Mucosa of descending colon (tissue), 3 donors: Measurements from ENCODE around the gene COBL. TPM values are rescaled to one million over a fixed set of nuclear protein-coding genes. Genes with fewer than 3 reads are reported as not detected.

Experiments
- ATAC-seq: fragments of 200-7000 bp; cut with Tn5 transposase; one replicate; pipeline ENCODE4 v1.9.1; 2020; ENCODE audit warnings: mild to moderate bottlenecking, moderate library complexity
- DNase-seq, 3 donors: peaks; one replicate each; pipeline ENCODE4 v3.0.0-alpha.2; 2020
- H3K36me3 ChIP-seq: fragments of 200-600 bp; one replicate; pipeline ENCODE4 v1.8.0; 2021; ENCODE audit warnings: low read depth, mild to moderate bottlenecking
- H3K4me1 ChIP-seq: fragments of 200-600 bp; one replicate; pipeline ENCODE4 v1.8.0; 2021; ENCODE audit warnings: low read depth, mild to moderate bottlenecking
- H3K4me3 ChIP-seq: fragments of 200-600 bp; one replicate; pipeline ENCODE4 v1.8.0; 2021; ENCODE audit warnings: mild to moderate bottlenecking
- H3K9me3 ChIP-seq: fragments of 200-600 bp; one replicate; pipeline ENCODE4 v1.8.0; 2021; ENCODE audit warnings: mild to moderate bottlenecking
- intact Hi-C, 2 donors: fragments of 100-400 bp; cut with DNase I in 1 of 2; cut with micrococcal nuclease in 1 of 2; formaldehyde crosslinking; loops; one replicate each; pipeline versions ENCODE4 v1.11.0 to v1.11.1; 2022; cut with DNase I, micrococcal nuclease
- total RNA-seq, 3 donors: library from RNA; stranded (reverse); fragmentation: NEBNext Ultra II Directional in 2 of 3; extraction: Animal tissue kit (Norgen Biotek cat#: 25700) in 2 of 3; gene quantifications; one replicate each; pipeline versions ENCODE4 v1.2.1 to v1.2.4, GENCODE V29; 2021 to 2023
- TF ChIP-seq, protein P1 (sequence below): fragments of 200-600 bp; IDR thresholded peaks from one replicate; pipeline ENCODE4 v1.8.0; 2022; ENCODE audit warnings: antibody characterized with exemption, mild to moderate bottlenecking
- donor health status: DM: no; HTN: no; CAD: no; lungs with moderate emphysema.
- donor health status: DM: no; HTN: no; CAD: no.
- donor health status: DM: no; HTN: yes; CAD: no.

The COBL gene
- total RNA-seq, 3 donors from 2014 or later: 48.6 to 91.8 (median 56.6) TPM

DNA sequence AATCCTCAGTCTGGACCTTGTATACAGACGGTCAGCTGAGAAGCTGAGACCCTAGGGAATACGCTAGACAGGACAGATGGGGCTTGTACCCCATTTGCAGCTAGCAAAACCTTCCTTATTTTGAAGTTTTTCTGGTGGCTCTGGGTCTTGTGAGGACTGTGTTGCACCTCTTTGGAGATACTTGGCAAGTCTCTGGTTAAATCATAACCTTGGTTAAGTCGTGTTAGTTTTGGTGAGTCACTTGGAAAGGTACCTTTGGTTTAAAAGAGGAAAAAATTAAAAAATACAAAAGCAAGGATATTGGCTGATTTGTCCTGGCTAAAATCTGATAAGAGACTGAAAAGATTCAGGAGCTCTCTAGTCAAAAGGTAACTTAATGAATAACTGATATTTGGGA lies 140.6 kb downstream of the COBL start:
- TF ChIP-seq, protein P1, sequence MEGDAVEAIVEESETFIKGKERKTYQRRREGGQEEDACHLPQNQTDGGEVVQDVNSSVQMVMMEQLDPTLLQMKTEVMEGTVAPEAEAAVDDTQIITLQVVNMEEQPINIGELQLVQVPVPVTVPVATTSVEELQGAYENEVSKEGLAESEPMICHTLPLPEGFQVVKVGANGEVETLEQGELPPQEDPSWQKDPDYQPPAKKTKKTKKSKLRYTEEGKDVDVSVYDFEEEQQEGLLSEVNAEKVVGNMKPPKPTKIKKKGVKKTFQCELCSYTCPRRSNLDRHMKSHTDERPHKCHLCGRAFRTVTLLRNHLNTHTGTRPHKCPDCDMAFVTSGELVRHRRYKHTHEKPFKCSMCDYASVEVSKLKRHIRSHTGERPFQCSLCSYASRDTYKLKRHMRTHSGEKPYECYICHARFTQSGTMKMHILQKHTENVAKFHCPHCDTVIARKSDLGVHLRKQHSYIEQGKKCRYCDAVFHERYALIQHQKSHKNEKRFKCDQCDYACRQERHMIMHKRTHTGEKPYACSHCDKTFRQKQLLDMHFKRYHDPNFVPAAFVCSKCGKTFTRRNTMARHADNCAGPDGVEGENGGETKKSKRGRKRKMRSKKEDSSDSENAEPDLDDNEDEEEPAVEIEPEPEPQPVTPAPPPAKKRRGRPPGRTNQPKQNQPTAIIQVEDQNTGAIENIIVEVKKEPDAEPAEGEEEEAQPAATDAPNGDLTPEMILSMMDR: no peak
- no peaks in the 10 kb centered on the region for H3K9me3 ChIP-seq
- DNase-seq (no peak), ATAC-seq (no peak)
- H3K4me3 ChIP-seq: no peak overlapping the region
- intact Hi-C loops: no loop called here
- no peaks in the 10 kb centered on the region for H3K36me3 ChIP-seq
- H3K4me1 ChIP-seq: no peaks in the 10 kb centered on the region

DNA sequence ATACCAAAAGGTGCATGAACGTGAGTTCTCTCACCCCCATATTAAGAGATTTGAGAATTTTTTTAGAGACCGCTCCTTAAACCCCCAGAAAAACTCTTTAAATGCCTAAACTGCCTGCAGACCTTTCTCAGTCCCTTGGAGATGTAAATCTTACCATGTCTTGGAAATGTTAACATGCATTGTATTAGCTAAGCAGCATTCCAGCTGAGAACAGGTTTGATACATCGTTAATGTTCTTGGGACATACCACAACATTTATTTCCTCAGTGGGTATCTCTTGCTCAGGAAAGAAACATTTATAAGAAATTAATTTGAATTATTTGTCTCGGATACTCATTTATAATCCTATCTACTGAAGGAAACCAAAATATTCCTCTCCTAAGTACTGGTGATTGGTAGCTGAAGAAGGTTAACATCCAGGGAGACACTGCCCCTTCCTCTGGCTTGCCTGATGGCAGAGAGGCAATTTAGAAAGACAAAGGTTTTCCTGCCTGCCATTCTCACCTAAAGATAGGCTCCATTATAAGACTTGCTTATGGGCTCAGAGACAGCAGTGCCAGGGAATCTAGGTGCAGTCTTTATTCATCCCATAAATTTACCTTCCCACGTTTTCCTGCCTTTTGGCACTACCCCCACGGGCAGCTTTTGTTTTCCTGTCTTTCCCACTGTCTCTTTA lies 141.2 kb downstream of the COBL start:
- no peaks in the 10 kb centered on the region for H3K9me3 ChIP-seq

DNA sequence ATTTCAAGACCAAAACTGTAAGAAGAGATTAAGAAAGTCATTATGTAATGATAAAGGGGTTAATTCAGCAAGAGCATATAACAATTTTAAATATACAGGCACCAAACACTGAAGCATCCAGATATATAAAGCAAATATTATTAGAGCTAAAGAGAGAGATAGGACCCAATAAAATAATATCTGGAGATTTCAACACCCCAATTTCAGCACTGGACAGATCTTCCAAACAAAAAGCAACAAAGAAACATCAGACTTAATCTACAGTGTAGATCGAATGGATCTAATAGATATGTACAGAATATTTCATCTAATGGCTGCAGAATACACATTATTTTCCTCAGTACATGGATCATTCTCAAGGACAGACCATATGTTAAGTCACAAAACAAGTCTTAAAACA lies 151.3 kb downstream of the COBL start:
- DNase-seq (no peak), ATAC-seq (no peak)
- H3K4me1 ChIP-seq: no peaks in the 10 kb centered on the region
- intact Hi-C loops: loop anchor here in 1 of 2 donors (10.0 kb wide), 1 partner anchor 199 kb away; no protein-coding TSS in a partner anchor
- no peaks in the 10 kb centered on the region for H3K9me3 ChIP-seq
- H3K36me3 ChIP-seq: no peaks in the 10 kb centered on the region
- no peak overlapping the region for H3K4me3 ChIP-seq
- TF ChIP-seq, protein P1: no peak

More for the DNA sequence above, 141.2 kb downstream of the COBL start:
- intact Hi-C loops: no loop called here
- ATAC-seq (no peak), DNase-seq (no peak)
- TF ChIP-seq, protein P1: no peak
- H3K4me1 ChIP-seq: no peaks in the 10 kb centered on the region
- no peak overlapping the region for H3K4me3 ChIP-seq
- H3K36me3 ChIP-seq: no peaks in the 10 kb centered on the region

DNA sequence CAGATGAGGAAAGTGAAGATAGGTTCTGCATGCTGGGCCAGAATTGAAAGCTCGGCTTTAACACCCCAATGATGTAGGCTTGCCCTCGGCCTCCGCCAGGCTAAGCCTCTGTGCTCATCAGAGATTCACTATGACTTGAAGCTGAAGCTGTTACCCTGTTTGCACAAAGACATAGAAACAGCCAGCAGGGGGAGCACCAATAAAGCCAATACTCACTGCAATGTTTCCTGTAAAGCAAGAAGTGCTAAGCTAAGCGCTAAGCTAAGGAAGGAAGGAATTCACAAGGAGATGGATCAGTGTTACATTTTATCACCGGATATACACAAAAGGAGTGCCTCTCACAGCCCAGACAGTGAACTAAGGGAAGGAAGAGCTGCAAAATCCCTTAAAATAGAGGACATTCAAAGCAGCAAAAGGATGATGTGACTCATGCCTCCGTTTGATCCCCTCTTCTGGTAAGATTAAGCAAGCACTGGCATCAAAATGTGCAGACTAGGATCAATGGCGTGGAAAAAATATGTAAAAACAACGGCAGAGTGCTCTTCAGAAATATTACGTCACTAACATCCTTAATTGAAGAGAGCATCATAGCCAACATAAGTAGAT lies 153.8 kb downstream of the COBL start:
- Histone ChIP-seq H3K36me3 (no peaks in the 10 kb centered on the region), H3K9me3 (no peaks in the 10 kb centered on the region), H3K4me3 (no peak overlapping the region), H3K4me1 (no peaks in the 10 kb centered on the region)
- DNase-seq (peak in 2 of 3 donors; percentile 41 to 96), ATAC-seq (peak; percentile 96)
- intact Hi-C loops: loop anchor here (2.0 to 10.0 kb wide), 2 partner anchors 202 to 204 kb away; no protein-coding TSS in a partner anchor
- TF ChIP-seq, protein P1: peak; percentile 36

DNA sequence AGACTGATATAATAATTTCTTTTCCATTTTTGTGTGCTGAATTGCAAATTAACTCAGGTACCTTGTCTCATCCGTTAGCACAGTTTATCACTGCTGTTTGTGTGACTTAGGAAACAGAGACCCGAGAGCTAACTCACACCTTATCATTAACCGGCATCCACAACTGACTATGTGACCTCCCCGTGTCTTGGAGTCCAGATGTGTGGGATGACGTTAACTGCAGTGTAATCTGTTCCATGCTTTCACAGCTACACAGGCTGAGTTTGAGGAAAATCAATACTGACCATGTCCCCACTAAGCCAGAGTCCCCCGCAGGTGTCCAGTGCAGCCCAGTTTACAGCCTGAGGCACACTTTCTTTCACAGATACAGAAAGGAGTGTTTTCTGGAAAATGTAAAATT lies 154.7 kb downstream of the COBL start:
- TF ChIP-seq, protein P1: no peak
- ATAC-seq: no peak
- no peaks in the 10 kb centered on the region for H3K4me1 ChIP-seq
- H3K36me3 ChIP-seq: no peaks in the 10 kb centered on the region
- intact Hi-C loops: loop anchor here (2.0 to 10.0 kb wide), 2 partner anchors 203 to 205 kb away; no protein-coding TSS in a partner anchor
- no peaks in the 10 kb centered on the region for H3K9me3 ChIP-seq
- no peak for DNase-seq
- no peak overlapping the region for H3K4me3 ChIP-seq
